Heart left ventricle (tissue), 16 donors: ENCODE measurements around the gene VWA3B. TPM values are rescaled to one million over a fixed set of nuclear protein-coding genes. Genes with fewer than 3 reads are reported as not detected.
A peak's percentile ranks its signal among the peaks of the same experiment; 100 is the strongest.

Source experiments
- ATAC-seq, 4 donors: fragments of 200-7000 bp; cut with Tn5 transposase; one replicate each; pipeline ENCODE4 v1.9.1; 2020 to 2022; ENCODE audit warnings: moderate library complexity in 4 of 4, mild to moderate bottlenecking in 3 of 4, moderate number of reproducible peaks in 1 of 4
- DNase-seq, 5 donors: peaks; one replicate each; pipeline ENCODE4 v3.0.0-alpha.2; 2020
- H3K27ac ChIP-seq, 12 donors: fragments of 200-600 bp; sonication (generic) in 4 of 12; one replicate each; pipeline versions ENCODE4 v1.5.0 to v1.8.0; 2016 to 2022; ENCODE audit warnings: mild to moderate bottlenecking in 2 of 12
- H3K27me3 ChIP-seq, 9 donors: fragments of 200-600 bp; sonication (generic) in 2 of 9; one replicate each; pipeline versions ENCODE4 v1.5.1 to v1.8.0; 2016 to 2022; ENCODE audit warnings: mild to moderate bottlenecking in 3 of 9
- H3K36me3 ChIP-seq, 9 donors: fragments of 200-600 bp; sonication (generic) in 2 of 9; one replicate each; pipeline versions ENCODE4 v1.5.0 to v1.8.0; 2018 to 2022; ENCODE audit warnings: mild to moderate bottlenecking in 2 of 9
- H3K4me1 ChIP-seq, 12 donors: fragments of 200-600 bp; sonication (generic) in 4 of 12; one replicate each; pipeline versions ENCODE4 v1.5.0 to v1.8.0; 2016 to 2022; ENCODE audit warnings: mild to moderate bottlenecking in 3 of 12
- H3K4me3 ChIP-seq, 12 donors: fragments of 200-600 bp; sonication (generic) in 4 of 12; one replicate each; pipeline versions ENCODE4 v1.5.0 to v1.8.0; 2017 to 2022; ENCODE audit warnings: mild to moderate bottlenecking in 9 of 12, moderate library complexity in 4 of 12
- H3K9me3 ChIP-seq, 12 donors: fragments of 200-600 bp; sonication (generic) in 4 of 12; one replicate each; pipeline versions ENCODE4 v1.5.0 to v1.8.0; 2016 to 2022; ENCODE audit warnings: mild to moderate bottlenecking in 1 of 12
- CTCF ChIP-seq, 12 donors: fragments of 200-600 bp; sonication (generic) in 4 of 12; IDR thresholded peaks; one replicate each; pipeline versions ENCODE4 v1.5.0 to v1.8.0; 2018 to 2022; ENCODE audit warnings: antibody characterized with exemption in 12 of 12, mild to moderate bottlenecking in 5 of 12
- POLR2A ChIP-seq, 2 donors: fragments of 450-650 bp; IDR thresholded peaks; one replicate each; pipeline ENCODE4 v1.6.1; 2017; ENCODE audit warnings: antibody characterized with exemption in 2 of 2, mild to moderate bottlenecking in 2 of 2, moderate library complexity in 2 of 2
- WGBS, 4 donors: extraction: QIAGEN DNeasy Blood & Tissue Kit in 2 of 4; methylation state at CpG; one replicate each; pipeline versions ENCODE4 v1.1.5 to v1.1.7; 2013 to 2018; 5-methylcytosine and 5-hydroxymethylcytosine counted together
- intact Hi-C, 10 donors: fragments of 100-400 bp; cut with DNase I; formaldehyde crosslinking; loops; one replicate each; pipeline versions ENCODE4 v1.11.1 to v1.14.2; 2022
- polyA plus RNA-seq, 2 donors: library from polyadenylated mRNA; stranded (reverse); fragments of 200-250 nt; gene quantifications; one replicate each; pipeline ENCODE4 v1.2.3, GENCODE V29; 2013
- total RNA-seq, 9 donors: library from RNA; depleted of rRNA in 2 of 9; stranded (reverse); fragments of >200 nt in 2 of 9; fragmentation: NEBNext Ultra II Directional in 3 of 9; extraction: Animal tissue kit (Norgen Biotek cat#: 25700) in 3 of 9; gene quantifications; one replicate each; pipeline versions ENCODE4 v1.1.0 to v1.2.4, GENCODE V29; 2016 to 2023
- donor health status: ischemic (EF 13 %, LVEDD 7.1; RV severe dilation, severe dysfunction).
- donor health status: healthy with polysubstance abuse.
- donor health status: DM: no; HTN: yes; CAD: no.
- donor health status: DM: no; HTN: no; CAD: no.
- donor health status: ischemic (EF 25% LVEDD 6.9; RV normal size, moderate dysfunction).
- donor health status: ischemic (EF 25% LVEDD 5.7; RV mildly dilated, moderate dysfunction).
- donor health status: healthy.
- donor health status: DM: yes; HTN: yes; CAD: no.
- donor health status: ischemic (EF 35%, LVEDD 5.7; RV mildly dilated, moderate dysfunction).
- donor health status: nonischemic (EF 11% LVEDD 7.7; RV severe dilation, severe dysfunction).
- donor health status: DM: yes; HTN: yes; CAD: no.
- donor health status: PGD.
- donor health status: ischemic (EF 29% LVEDD 5.4; RV normal size, mild dysfunction).
- donor health status: nonischemic (EF 23%, LVEDD 6.1; RV moderate dilation, normal function).

Gene VWA3B
- total and polyA plus RNA-seq, 11 donors: 0.11 to 0.61 (median 0.24) TPM; not detected in 1

- Histone ChIP-seq H3K4me1 (no peaks in the 10 kb centered on the region), H3K27me3 (no peaks in the 10 kb centered on the region), H3K4me3 (no peak overlapping the region), H3K27ac (no peak overlapping the region), H3K9me3 (peaks cover 0 to 20% (median 2%) of the 10 kb centered on the region in 12 donors), H3K36me3 (no peaks in the 10 kb centered on the region)
- intact Hi-C loops: no loop called here
- ATAC-seq (no peak), DNase-seq (no peak)
- TF ChIP-seq POLR2A (IDR thresholded peaks at IDR 0.05) (no peak), CTCF (IDR thresholded peaks at IDR 0.05) (no peak)
Measured at GRCh38 chr2:98247383-98247782, 160.4 kb downstream of the VWA3B start.

DNA sequence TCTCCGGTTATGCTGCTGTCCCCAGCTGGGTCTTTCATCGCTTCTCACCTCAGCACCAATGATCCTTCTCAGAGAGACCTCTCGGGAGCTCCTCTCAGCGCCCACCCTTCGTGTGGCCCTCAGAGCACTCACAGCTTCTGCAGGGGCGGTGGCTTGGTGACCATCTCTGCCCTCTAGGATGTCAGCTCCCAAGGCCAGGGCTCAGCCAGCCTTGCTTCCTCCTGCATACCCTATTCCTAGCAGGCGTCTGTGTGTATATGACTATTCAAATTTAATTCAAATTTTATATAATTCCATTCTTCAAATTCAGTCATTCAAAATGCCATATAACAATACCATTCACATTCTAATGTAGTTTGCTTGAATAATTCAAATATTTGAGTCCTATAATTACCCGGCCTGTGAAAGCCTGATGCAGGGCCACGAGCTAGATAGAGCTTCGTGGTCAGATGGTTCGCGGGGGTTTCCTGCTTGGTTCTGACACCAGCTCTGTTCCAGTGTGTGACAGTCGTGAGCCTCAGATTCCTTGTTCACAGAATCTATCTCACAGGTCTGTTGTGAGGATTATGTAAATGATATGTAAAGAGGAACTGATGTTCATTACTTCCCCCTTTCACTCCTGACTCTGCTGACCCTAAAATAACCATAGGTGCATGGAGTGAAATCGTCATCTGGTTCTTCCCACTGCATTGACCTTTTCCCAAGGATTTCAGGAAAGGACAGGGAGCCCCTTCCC, 165.2 kb downstream of the VWA3B start:
- Histone ChIP-seq H3K4me3 (no peak overlapping the region), H3K27me3 (no peaks in the 10 kb centered on the region), H3K4me1 (peaks cover 0 to 7% (median 0%) of the 10 kb centered on the region in 12 donors), H3K9me3 (peaks cover 0 to 14% (median under 1%) of the 10 kb centered on the region in 12 donors), H3K27ac (no peak overlapping the region), H3K36me3 (no peaks in the 10 kb centered on the region)
- TF ChIP-seq POLR2A (IDR thresholded peaks at IDR 0.05) (no peak), CTCF (IDR thresholded peaks at IDR 0.05) (no peak)
- DNase-seq (no peak), ATAC-seq (no peak)
- 88 to 91% (median 89%) methylated on average over 14 of the region's 14 CpGs for WGBS, 4 donors
- intact Hi-C loops: loop anchor here in 1 of 10 donors (10.0 kb wide), 1 partner anchor 447 kb away; no protein-coding TSS in a partner anchor

DNA sequence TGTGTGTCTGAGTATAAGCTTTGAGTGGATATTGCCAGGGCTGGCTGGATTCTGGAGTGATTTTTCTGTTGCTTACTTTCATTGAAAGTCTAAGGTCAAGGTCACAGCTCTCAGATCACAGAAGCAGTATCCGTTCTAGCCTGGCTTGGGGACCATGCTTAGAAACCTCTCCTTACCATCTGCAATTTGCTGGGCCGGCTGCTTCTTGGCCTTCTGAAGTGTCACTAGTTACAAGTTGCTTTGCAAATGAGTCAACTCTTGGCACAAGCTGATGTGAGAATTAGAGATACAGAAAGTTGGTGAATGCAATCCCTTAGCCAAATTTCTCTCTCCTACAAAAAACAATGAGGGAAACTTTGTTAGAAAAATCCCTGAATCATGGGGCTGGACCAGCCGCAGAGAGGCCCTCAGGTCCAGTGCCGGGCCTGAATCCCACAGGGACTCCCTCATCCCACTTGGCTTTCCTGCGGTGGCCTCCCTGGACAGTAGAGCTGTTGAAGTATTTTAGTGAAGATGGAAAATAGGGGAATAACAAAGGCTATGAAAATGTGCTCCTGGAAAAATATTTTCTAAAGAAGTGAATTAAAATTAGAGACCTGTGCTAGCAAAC, 166.6 kb downstream of the VWA3B start:
- intact Hi-C loops: loop anchor here in 1 of 10 donors (10.0 kb wide), 1 partner anchor 449 kb away; no protein-coding TSS in a partner anchor
- Histone ChIP-seq H3K4me1 (peaks cover 0 to 7% (median 0%) of the 10 kb centered on the region in 12 donors), H3K4me3 (no peak overlapping the region), H3K36me3 (no peaks in the 10 kb centered on the region), H3K27ac (no peak overlapping the region), H3K27me3 (no peaks in the 10 kb centered on the region), H3K9me3 (peaks cover 0 to 4% (median 0%) of the 10 kb centered on the region in 12 donors)
- DNase-seq (peak in 1 of 5 donors; percentile 32), ATAC-seq (peak in 2 of 4 donors; percentile 34 to 46)
- 47 to 64% (median 49%) methylated on average over 5 of the region's 5 CpGs for WGBS, 4 donors
- no peak for TF ChIP-seq POLR2A (IDR thresholded peaks at IDR 0.05)
- TF ChIP-seq CTCF (IDR thresholded peaks at IDR 0.05): no peak

- TF ChIP-seq CTCF (IDR thresholded peaks at IDR 0.05) (no peak), POLR2A (IDR thresholded peaks at IDR 0.05) (no peak)
- no peak for ATAC-seq
- WGBS, 4 donors: 94 to 97% (median 96%) methylated on average over 9 of the region's 9 CpGs
Measured at GRCh38 chr2:98254504-98255059, 167.6 kb downstream of the VWA3B start.

More at GRCh38 chr2:98254504-98255059, 167.6 kb downstream of the VWA3B start:
- Histone ChIP-seq H3K9me3 (peaks cover 0 to 4% (median 0%) of the 10 kb centered on the region in 12 donors), H3K27me3 (no peaks in the 10 kb centered on the region), H3K27ac (no peak overlapping the region), H3K4me3 (no peak overlapping the region), H3K36me3 (no peaks in the 10 kb centered on the region), H3K4me1 (peaks cover 0 to 7% (median 0%) of the 10 kb centered on the region in 12 donors)
- intact Hi-C loops: loop anchor here in 1 of 10 donors (10.0 kb wide), 1 partner anchor 450 kb away; no protein-coding TSS in a partner anchor
- DNase-seq: no peak
